Keratinocyte (primary cell): ENCODE results near the gene NF2.
A peak's percentile ranks its signal among the peaks of the same experiment; 100 is the strongest.

Experiments used
- CTCF ChIP-seq, 3 experiments: IDR thresholded peaks in 1 of 3; conservative IDR thresholded peaks in 1 of 3; optimal IDR thresholded peaks in 1 of 3; 2 replicates in 2 of 3; 3 replicates in 1 of 3; pipeline versions ENCODE3 to v1.5.1; 2011; ENCODE audit warnings: low read length in 3 of 3, mild to moderate bottlenecking in 3 of 3, moderate library complexity in 2 of 3, control low read depth in 1 of 3, inconsistent platforms in 1 of 3; ENCODE audit not compliant: insufficient read depth in 2 of 3; ENCODE audit errors: extremely low read depth in 1 of 3
- EZH2 ChIP-seq: IDR thresholded peaks from one replicate; pipeline ENCODE4 v1.6.1; 2012; ENCODE audit warnings: inconsistent platforms, mild to moderate bottlenecking, low read length, moderate library complexity

GRCh38 chr22:29625090-29625825 lies 21.8 kb downstream of the NF2 start:
- TF ChIP-seq CTCF (optimal IDR thresholded peaks at IDR 0.05 in 1 of 3, IDR thresholded peaks at IDR 0.05 in 1 of 3, conservative IDR thresholded peaks at IDR 0.05 in 1 of 3; ENCODE audit: extremely low read depth in 1 of 3, insufficient read depth in 2 of 3, low read length in 3 of 3) (peak; percentile 67 to 85 (median 82)), EZH2 (no peak)
